Astrocyte (in vitro differentiated cells and primary cell): ENCODE data around the gene MAPK9.

Experiments
- EZH2 ChIP-seq: IDR thresholded peaks from 2 replicates; pipeline ENCODE4 v1.6.1; 2012; ENCODE audit warnings: mild to moderate bottlenecking, low read length, inconsistent platforms; ENCODE audit not compliant: insufficient read depth
- TF ChIP-seq, protein P1 (sequence below): IDR thresholded peaks from 2 replicates; pipeline ENCODE4 v1.5.1; 2011; ENCODE audit warnings: low read depth, mild to moderate bottlenecking, inconsistent platforms, low read length, moderate library complexity; ENCODE audit not compliant: insufficient read depth

DNA sequence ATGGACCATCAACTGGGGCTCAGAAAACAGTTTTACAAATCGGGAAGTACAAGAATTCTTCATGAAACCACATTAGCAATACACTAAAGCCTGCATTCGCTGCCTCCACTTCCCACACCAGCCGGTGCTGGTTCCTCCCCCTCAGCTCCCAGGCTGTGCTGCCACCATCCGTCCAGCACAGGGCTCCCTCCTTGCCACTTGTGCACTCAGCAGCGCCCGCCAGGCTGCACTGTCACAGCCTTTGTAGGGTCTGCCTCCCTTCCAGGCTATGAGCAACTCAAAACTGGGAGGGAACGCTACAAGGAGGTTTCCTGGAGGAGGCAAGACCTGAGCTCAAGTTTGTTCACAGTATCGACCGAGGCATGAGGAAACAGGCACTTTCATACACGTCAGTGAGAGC, 7.7 kb downstream of the MAPK9 start:
- TF ChIP-seq, protein P1, sequence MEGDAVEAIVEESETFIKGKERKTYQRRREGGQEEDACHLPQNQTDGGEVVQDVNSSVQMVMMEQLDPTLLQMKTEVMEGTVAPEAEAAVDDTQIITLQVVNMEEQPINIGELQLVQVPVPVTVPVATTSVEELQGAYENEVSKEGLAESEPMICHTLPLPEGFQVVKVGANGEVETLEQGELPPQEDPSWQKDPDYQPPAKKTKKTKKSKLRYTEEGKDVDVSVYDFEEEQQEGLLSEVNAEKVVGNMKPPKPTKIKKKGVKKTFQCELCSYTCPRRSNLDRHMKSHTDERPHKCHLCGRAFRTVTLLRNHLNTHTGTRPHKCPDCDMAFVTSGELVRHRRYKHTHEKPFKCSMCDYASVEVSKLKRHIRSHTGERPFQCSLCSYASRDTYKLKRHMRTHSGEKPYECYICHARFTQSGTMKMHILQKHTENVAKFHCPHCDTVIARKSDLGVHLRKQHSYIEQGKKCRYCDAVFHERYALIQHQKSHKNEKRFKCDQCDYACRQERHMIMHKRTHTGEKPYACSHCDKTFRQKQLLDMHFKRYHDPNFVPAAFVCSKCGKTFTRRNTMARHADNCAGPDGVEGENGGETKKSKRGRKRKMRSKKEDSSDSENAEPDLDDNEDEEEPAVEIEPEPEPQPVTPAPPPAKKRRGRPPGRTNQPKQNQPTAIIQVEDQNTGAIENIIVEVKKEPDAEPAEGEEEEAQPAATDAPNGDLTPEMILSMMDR, result no peak
- no peak for TF ChIP-seq EZH2
